PC-3 (cell line): Measurements from ENCODE around the gene MRAS. TPM values are rescaled to one million over a fixed set of nuclear protein-coding genes. Genes with fewer than 3 reads are reported as not detected.

ENCODE experiments used
- ATAC-seq: fragments of 200-7000 bp; cut with Tn5 transposase; 2 replicates; pipeline ENCODE4 v1.9.1; 2020; ENCODE audit warnings: mild to moderate bottlenecking, moderate library complexity
- BruUV-seq: library from RNA; stranded (reverse); fragments of 400-500 nt; replicated peaks from 2 replicates; lab custom pipeline; 2021; lab: Mats Ljungman, UMichigan
- CTCF ChIA-PET: fragments of 300-600 bp; sonication (Branson Sonifier 250); formaldehyde crosslinking; loops from one replicate; lab custom pipeline; 2022; ENCODE audit warnings: antibody characterized with exemption; lab: Charles Lee
- POLR2A ChIA-PET: fragments of 300-600 bp; sonication (Branson Sonifier 250); formaldehyde crosslinking; loops from one replicate; lab custom pipeline; 2022; ENCODE audit warnings: antibody characterized with exemption; ENCODE audit not compliant: unreplicated experiment; lab: Charles Lee
- DNase-seq: peaks from one replicate; pipeline ENCODE4 v3.0.0-alpha.2; 2015
- H2AFZ ChIP-seq: fragments of 300-600 bp; sonication (generic); 2 replicates; pipeline ENCODE4 v1.6.0; 2016; ENCODE audit warnings: antibody characterized with exemption, low read length
- H3F3A ChIP-seq: fragments of 300-600 bp; sonication (generic); one replicate; pipeline ENCODE4 v1.6.0; 2017; ENCODE audit warnings: antibody characterized with exemption, low read length, control low read depth, mild to moderate bottlenecking; ENCODE audit not compliant: unreplicated experiment
- H3K27ac ChIP-seq: fragments of 300-600 bp; sonication (generic); 2 replicates; pipeline ENCODE4 v1.5.1; 2016; ENCODE audit warnings: mild to moderate bottlenecking, low read length
- H3K27me3 ChIP-seq: fragments of 300-600 bp; sonication (generic); 2 replicates; pipeline ENCODE4 v1.6.1; 2016; ENCODE audit warnings: low read length, mixed read lengths
- H3K36me3 ChIP-seq: fragments of 300-600 bp; sonication (generic); 2 replicates; pipeline ENCODE4 v1.6.1; 2016; ENCODE audit warnings: low read depth, mixed run types, low read length, mixed read lengths
- H3K4me1 ChIP-seq: fragments of 300-600 bp; sonication (generic); 2 replicates; pipeline ENCODE4 v1.5.1; 2016; ENCODE audit warnings: low read length; ENCODE audit not compliant: insufficient read depth
- H3K4me2 ChIP-seq: fragments of 300-600 bp; sonication (generic); 2 replicates; pipeline ENCODE4 v1.6.0; 2016; ENCODE audit warnings: low read length
- H3K4me3 ChIP-seq: fragments of 300-600 bp; sonication (generic); 2 replicates; pipeline ENCODE4 v1.5.1; 2016; ENCODE audit warnings: mild to moderate bottlenecking, low read length, mixed read lengths
- H3K79me2 ChIP-seq: fragments of 300-600 bp; sonication (generic); 2 replicates; pipeline ENCODE4 v1.6.1; 2017; ENCODE audit warnings: low read length, mixed read lengths
- H3K9ac ChIP-seq: fragments of 300-600 bp; sonication (generic); 2 replicates; pipeline ENCODE4 v1.6.0; 2016; ENCODE audit warnings: mild to moderate bottlenecking, low read length
- H3K9me2 ChIP-seq: fragments of 300-600 bp; sonication (generic); replicated peaks from 2 replicates; pipeline ENCODE4 v1.6.1; 2016; ENCODE audit warnings: mixed run types, low read length, mixed read lengths
- H3K9me3 ChIP-seq: fragments of 300-600 bp; sonication (generic); 2 replicates; pipeline ENCODE4 v1.6.1; 2016; ENCODE audit warnings: low read length, mixed read lengths
- H4K20me1 ChIP-seq: fragments of 300-600 bp; sonication (generic); 2 replicates; pipeline ENCODE4 v1.6.1; 2016; ENCODE audit warnings: low read length, mixed read lengths
- EZH2 ChIP-seq: fragments of 300-600 bp; sonication (generic); IDR thresholded peaks from one replicate; pipeline ENCODE4 v1.6.1; 2017; ENCODE audit warnings: antibody characterized with exemption, mild to moderate bottlenecking, low read length; ENCODE audit not compliant: unreplicated experiment
- EZH2phosphoT487 ChIP-seq: fragments of 300-600 bp; sonication (generic); IDR thresholded peaks from 2 replicates; pipeline ENCODE4 v1.6.1; 2018; ENCODE audit warnings: mild to moderate bottlenecking, antibody characterized with exemption, low read length, borderline replicate concordance
- intact Hi-C: fragments of 100-400 bp; cut with micrococcal nuclease; formaldehyde crosslinking; loops from 2 replicates; pipeline ENCODE4 v1.9.0; 2023
- total RNA-seq: library from RNA; depleted of rRNA; stranded (reverse); fragments of >200 nt; gene quantifications from 2 replicates; pipeline ENCODE4 v1.2.3, GENCODE V29; 2014
- TF ChIP-seq, protein P1 (sequence below): fragments of 300-600 bp; sonication (generic); conservative IDR thresholded peaks from 2 replicates; pipeline ENCODE4 v1.5.1; 2017; ENCODE audit warnings: antibody characterized with exemption, low read depth, mild to moderate bottlenecking, low read length

Gene MRAS
- total RNA-seq, 1 experiment from 2014 or later = 2.8 TPM

DNA sequence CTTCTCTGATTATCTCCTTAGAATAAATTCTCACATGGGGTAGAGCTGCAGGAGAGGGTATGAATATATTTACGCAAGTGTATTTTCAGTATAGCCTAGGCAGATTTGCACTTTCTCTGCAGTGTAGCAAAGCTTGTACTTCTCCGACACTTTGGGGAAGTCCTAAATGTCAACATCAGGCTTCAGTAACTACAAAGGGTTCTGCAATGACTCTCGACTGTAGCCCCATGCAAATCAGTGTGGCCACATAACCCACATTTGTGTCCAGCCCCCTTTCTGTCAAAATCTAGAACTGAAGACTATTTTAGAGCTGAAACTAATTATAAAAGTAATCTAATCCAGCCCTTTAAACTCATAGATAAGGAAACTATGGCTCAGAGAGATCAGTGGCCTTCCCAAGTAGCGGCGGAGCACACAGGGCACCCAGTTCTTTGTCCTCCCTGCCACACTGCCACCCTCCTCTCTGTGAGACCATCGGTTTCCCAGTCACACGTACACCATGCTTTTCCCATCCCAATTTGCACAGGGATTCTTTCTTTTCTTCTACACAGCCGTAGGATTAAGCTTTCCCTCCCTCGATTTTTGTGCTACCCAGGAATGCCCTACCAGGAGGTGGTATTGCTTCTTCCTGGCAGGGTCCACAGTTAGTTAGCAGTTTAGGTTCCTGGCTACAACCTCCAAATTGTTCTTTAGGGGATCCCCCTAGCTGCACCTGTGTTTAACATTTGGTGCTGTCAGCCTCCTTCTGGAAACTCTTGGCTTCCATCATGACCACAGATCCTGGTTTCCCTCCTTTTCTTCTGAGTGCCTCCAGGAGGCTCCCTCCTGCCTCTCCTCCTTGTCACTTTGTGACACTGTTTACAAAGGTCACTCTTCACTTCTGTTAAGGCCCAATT, 22.9 kb downstream of the MRAS start:
- BruUV-seq = no TSS peak
- H3K79me2 ChIP-seq = no peaks in the 10 kb centered on the region
- no peak overlapping the region for H3K9ac ChIP-seq
- no peak for ATAC-seq
- H3K4me1 ChIP-seq = no peaks in the 10 kb centered on the region
- no peaks in the 10 kb centered on the region for H3F3A ChIP-seq
- TF ChIP-seq EZH2phosphoT487 = no peak
- no peak for TF ChIP-seq EZH2
- TF ChIP-seq, protein P1, sequence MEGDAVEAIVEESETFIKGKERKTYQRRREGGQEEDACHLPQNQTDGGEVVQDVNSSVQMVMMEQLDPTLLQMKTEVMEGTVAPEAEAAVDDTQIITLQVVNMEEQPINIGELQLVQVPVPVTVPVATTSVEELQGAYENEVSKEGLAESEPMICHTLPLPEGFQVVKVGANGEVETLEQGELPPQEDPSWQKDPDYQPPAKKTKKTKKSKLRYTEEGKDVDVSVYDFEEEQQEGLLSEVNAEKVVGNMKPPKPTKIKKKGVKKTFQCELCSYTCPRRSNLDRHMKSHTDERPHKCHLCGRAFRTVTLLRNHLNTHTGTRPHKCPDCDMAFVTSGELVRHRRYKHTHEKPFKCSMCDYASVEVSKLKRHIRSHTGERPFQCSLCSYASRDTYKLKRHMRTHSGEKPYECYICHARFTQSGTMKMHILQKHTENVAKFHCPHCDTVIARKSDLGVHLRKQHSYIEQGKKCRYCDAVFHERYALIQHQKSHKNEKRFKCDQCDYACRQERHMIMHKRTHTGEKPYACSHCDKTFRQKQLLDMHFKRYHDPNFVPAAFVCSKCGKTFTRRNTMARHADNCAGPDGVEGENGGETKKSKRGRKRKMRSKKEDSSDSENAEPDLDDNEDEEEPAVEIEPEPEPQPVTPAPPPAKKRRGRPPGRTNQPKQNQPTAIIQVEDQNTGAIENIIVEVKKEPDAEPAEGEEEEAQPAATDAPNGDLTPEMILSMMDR = no peak
- no peak overlapping the region for H3K4me2 ChIP-seq
- POLR2A ChIA-PET = no interaction called here
- H3K9me2 ChIP-seq = no peaks in the 10 kb centered on the region
- no peaks in the 10 kb centered on the region for H4K20me1 ChIP-seq
- H3K27me3 ChIP-seq = no peaks in the 10 kb centered on the region
- no peak overlapping the region for H3K4me3 ChIP-seq
- no peak for DNase-seq
- intact Hi-C loops = no loop called here
- no peak overlapping the region for H3K27ac ChIP-seq
- H3K36me3 ChIP-seq = no peaks in the 10 kb centered on the region
- H3K9me3 ChIP-seq = no peaks in the 10 kb centered on the region
- CTCF ChIA-PET = no interaction called here
- no peak overlapping the region for H2AFZ ChIP-seq

DNA sequence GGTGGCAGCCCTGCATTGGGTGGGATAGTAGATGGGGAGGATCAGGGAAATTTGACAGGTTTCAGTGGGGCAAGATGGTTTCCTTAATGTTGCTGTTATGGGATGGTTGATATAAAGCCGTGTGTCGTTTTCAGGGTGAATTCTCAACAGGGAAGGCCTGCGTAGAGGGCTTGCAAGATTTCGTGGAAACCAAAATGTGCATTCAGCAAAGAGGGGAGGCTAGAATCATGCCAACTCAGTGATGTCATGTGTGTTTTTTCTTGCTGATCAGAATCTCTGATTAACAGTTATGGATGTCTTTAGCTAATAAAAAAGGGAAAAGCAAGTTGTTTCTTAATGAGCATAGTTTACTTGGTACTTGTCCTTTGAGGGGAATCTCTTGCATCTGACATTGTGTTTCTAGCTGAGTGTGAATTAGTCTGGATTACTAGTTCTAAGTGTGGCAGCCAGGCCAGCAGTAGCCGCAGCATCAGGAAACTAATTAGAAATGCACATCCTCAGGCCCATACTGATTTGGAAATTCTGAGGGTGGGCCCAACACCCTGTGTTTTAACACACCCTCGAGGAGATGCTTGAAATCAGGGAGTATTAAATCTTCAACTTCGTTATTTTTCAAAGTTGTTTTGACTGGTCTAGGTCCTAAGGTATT, 24.8 kb downstream of the MRAS start:
- no TSS peak for BruUV-seq
- Histone ChIP-seq H3K9me3 (no peaks in the 10 kb centered on the region), H3K27ac (no peak overlapping the region), H3K79me2 (no peaks in the 10 kb centered on the region), H3K4me1 (no peaks in the 10 kb centered on the region), H3K9me2 (no peaks in the 10 kb centered on the region), H4K20me1 (no peaks in the 10 kb centered on the region), H3K9ac (no peak overlapping the region), H2AFZ (no peak overlapping the region), H3K27me3 (no peaks in the 10 kb centered on the region), H3F3A (no peaks in the 10 kb centered on the region), H3K4me2 (no peak overlapping the region), H3K36me3 (no peaks in the 10 kb centered on the region), H3K4me3 (no peak overlapping the region)
- no peak for DNase-seq
- intact Hi-C loops = no loop called here
- ChIA-PET POLR2A (no interaction called here), CTCF (no interaction called here)
- ATAC-seq = no peak
- TF ChIP-seq EZH2 (no peak), EZH2phosphoT487 (no peak)
- TF ChIP-seq, protein P1 = no peak

DNA sequence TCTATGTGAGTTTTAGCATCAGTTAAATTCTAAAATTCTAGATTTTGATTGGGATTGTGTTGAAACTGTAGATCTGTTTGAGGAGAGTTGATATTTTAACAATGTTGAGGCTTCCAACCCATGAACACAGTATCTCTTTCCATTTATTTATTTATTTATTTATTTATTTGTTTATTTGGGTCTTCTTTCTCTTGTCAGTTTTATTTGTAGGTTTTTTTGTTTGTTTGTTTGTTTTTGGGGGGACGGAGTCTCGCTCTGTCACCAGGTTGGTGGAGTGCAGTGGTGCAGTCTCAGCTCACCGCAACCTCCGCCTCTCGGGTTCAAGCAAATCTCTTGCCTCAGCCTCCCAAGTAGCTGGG, 25.3 kb downstream of the MRAS start:
- Histone ChIP-seq H3K36me3 (no peaks in the 10 kb centered on the region), H3F3A (no peaks in the 10 kb centered on the region), H3K79me2 (no peaks in the 10 kb centered on the region), H2AFZ (no peak overlapping the region), H3K4me1 (no peaks in the 10 kb centered on the region), H3K4me3 (no peak overlapping the region), H3K9me2 (no peaks in the 10 kb centered on the region), H4K20me1 (no peaks in the 10 kb centered on the region), H3K27me3 (no peaks in the 10 kb centered on the region), H3K27ac (no peak overlapping the region), H3K9ac (no peak overlapping the region), H3K9me3 (no peaks in the 10 kb centered on the region), H3K4me2 (no peak overlapping the region)
- POLR2A ChIA-PET = no interaction called here
- no TSS peak for BruUV-seq
- CTCF ChIA-PET = no interaction called here
- DNase-seq = no peak
- intact Hi-C loops = no loop called here
- TF ChIP-seq EZH2 (no peak), EZH2phosphoT487 (no peak)
- TF ChIP-seq, protein P1 = no peak
- no peak for ATAC-seq
